ENCODE measurements around the gene TMEM72. TPM values are rescaled to one million over a fixed set of nuclear protein-coding genes. Genes with fewer than 3 reads are reported as not detected.

TMEM72 gene
- total and polyA plus RNA-seq, 5 donors, result 0.14 to 0.71 (median 0.26) TPM; not detected in 1

DNA sequence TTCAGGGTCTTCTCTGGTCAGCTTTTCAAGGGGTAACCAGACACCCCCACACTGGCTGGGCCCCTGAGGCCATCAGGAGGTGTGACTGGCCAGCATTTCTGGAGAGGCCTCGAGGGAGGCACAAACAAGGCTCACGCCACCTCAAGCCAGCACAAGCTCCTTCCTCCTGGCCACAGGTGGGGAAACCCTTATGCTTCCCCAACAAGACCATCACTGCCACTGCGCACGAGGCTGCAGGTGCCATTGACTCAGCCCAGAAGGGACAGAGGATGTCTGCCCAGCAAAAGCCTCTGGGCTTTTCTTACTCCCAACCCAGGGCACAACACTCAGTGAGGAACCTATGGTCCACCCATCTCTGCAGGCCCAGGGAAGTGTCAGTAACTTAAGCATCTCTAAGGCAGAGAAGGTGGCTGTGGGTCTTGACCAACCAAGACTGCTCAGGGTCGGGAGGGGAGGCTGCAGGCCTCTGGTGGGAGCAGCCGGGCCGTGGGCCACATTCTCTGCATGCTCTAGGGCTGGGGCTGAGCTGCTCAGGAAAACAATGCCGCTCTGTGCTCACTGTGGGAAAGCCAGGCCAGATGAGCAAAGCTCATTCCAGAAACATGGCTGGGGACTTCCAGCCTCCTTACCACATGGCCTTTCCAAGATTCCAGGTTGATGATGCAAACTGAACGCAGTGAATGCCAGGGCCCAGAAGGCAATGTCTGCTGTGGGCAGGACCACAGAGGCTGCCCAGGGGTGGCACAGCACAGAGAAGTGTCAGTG is 24.2 kb downstream of the TMEM72 start:
- Histone ChIP-seq H3K27ac (ENCODE audit: low read length) (peak overlapping the region; percentile 6), H3K4me1 (ENCODE audit: control insufficient read depth, insufficient read depth, low read length) (peaks cover 15% of the 10 kb centered on the region), H3K9me3 (ENCODE audit: control insufficient read depth, low read length) (no peaks in the 10 kb centered on the region), H3K27me3 (ENCODE audit: control insufficient read depth, insufficient read depth) (no peaks in the 10 kb centered on the region), H3K4me3 (ENCODE audit: low read length) (no peak overlapping the region)
- intact Hi-C loops (cut with DNase I), result no loop called here
- DNase-seq (peak; percentile 84 to 91 (median 90)), ATAC-seq (peak; percentile 83 to 86)
- 54% methylated on average over 9 of the region's 9 CpGs for WGBS

DNA sequence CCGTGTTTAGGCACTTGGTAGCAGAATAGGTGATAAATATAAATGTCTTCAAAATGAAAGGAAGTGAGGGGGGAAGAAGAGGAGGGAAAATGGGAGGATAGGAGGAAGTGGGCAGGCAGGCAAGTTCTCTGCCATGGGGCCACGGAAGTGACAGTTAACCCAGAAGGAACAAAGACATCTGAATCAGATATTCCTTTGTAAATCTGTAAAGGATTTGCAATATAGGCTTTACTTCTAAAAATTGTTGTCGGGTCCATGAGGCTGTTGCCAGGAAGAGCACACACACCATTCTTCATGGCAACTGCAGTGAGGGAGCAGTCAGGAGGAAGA is 24.8 kb downstream of the TMEM72 start:
- no peak for ATAC-seq
- Histone ChIP-seq H3K4me3 (ENCODE audit: low read length) (no peak overlapping the region), H3K4me1 (ENCODE audit: control insufficient read depth, insufficient read depth, low read length) (peaks cover 15% of the 10 kb centered on the region), H3K9me3 (ENCODE audit: control insufficient read depth, low read length) (no peaks in the 10 kb centered on the region), H3K27me3 (ENCODE audit: control insufficient read depth, insufficient read depth) (no peaks in the 10 kb centered on the region), H3K27ac (ENCODE audit: low read length) (no peak overlapping the region)
- no peak for DNase-seq
- 24% methylated on average over 3 of the region's 3 CpGs for WGBS
- intact Hi-C loops (cut with DNase I), result no loop called here

GRCh38 chr10:44936314-44936975 is 25.3 kb downstream of the TMEM72 start:
- H3K27ac ChIP-seq (ENCODE audit: low read length), result no peak overlapping the region

GRCh38 chr10:44937196-44938005 is 26.3 kb downstream of the TMEM72 start:
- no peak overlapping the region for H3K27ac ChIP-seq (ENCODE audit: low read length)
- WGBS, result 83% methylated on average over 9 of the region's 9 CpGs
- H3K9me3 ChIP-seq (ENCODE audit: control insufficient read depth, low read length), result no peaks in the 10 kb centered on the region
- no peak for DNase-seq
- H3K4me3 ChIP-seq (ENCODE audit: low read length), result no peak overlapping the region
- no peak for ATAC-seq
- H3K27me3 ChIP-seq (ENCODE audit: control insufficient read depth, insufficient read depth), result no peaks in the 10 kb centered on the region
- intact Hi-C loops (cut with DNase I), result no loop called here
- peaks cover 15% of the 10 kb centered on the region for H3K4me1 ChIP-seq (ENCODE audit: control insufficient read depth, insufficient read depth, low read length)

More at GRCh38 chr10:44936314-44936975, 25.3 kb downstream of the TMEM72 start:
- ATAC-seq, result no peak
- H3K27me3 ChIP-seq (ENCODE audit: control insufficient read depth, insufficient read depth), result no peaks in the 10 kb centered on the region
- H3K4me1 ChIP-seq (ENCODE audit: control insufficient read depth, insufficient read depth, low read length), result peaks cover 15% of the 10 kb centered on the region
- intact Hi-C loops (cut with DNase I), result no loop called here
- no peak for DNase-seq
- H3K4me3 ChIP-seq (ENCODE audit: low read length), result no peak overlapping the region
- no peaks in the 10 kb centered on the region for H3K9me3 ChIP-seq (ENCODE audit: control insufficient read depth, low read length)
- 76% methylated on average over 7 of the region's 7 CpGs for WGBS

DNA sequence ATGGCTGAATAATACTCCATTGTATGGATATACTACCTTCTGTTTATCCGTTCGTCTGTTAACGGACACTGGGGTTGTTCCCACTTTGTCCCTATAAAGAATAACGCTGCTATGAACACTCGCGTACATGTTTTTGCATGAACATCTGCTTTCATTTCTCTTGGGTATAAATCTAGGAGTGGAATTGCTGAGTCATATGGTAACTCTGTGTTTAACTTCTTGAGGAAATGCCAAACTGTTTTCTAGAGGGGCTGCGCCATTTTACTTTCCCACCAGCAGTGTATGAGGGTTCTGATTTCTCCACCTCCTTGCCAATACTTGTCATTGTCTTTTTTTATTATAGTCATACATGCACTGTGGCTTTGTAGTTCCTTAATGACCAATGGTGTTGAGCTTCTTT is 27.8 kb downstream of the TMEM72 start:
- WGBS, result 83% methylated on average over 7 of the region's 7 CpGs
- ATAC-seq, result no peak
- peaks cover 11% of the 10 kb centered on the region for H3K4me1 ChIP-seq (ENCODE audit: control insufficient read depth, insufficient read depth, low read length)
- no peak overlapping the region for H3K27ac ChIP-seq (ENCODE audit: low read length)
- intact Hi-C loops (cut with DNase I), result no loop called here
- no peaks in the 10 kb centered on the region for H3K27me3 ChIP-seq (ENCODE audit: control insufficient read depth, insufficient read depth)
- no peaks in the 10 kb centered on the region for H3K9me3 ChIP-seq (ENCODE audit: control insufficient read depth, low read length)
- H3K4me3 ChIP-seq (ENCODE audit: low read length), result no peak overlapping the region
- DNase-seq, result no peak

DNA sequence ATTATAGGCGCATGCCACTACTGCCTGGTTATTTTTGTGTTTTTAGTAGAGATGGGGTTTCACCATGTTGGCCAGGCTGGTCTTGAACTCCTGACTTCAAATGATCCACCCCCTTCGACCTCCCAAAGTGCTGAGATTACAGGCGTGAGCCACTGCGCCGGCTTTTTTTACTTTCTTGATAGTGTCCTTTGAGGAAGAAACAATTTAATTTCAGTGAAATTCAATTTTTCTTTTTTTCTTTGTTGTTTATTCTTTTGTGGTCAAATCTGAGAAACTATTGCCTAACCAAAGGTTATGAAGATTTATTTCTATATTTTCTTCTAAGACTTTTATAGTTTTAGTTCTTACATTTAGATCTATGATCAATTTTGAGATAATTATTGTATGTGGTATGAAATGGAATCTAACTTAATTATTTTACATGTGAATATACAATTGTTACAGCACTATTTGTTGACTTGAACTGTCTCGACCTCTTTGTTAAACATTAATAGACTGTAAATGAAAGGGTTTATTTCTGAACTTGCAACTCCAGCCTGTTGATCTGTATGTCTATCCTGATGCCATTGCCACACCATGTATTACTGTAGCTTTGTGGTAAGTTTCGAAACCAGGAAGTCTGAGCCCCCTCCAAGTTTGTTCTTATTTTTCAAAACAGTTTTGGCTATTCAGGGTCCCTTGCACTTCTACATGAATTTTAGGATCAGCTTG is 28.7 kb downstream of the TMEM72 start:
- no peak for DNase-seq
- 89% methylated on average over 7 of the region's 7 CpGs for WGBS

GRCh38 chr10:44944354-44944753 is 33.2 kb downstream of the TMEM72 start:
- WGBS, result 94% methylated on average over 1 of the region's 1 CpG
- H3K9me3 ChIP-seq (ENCODE audit: control insufficient read depth, low read length), result no peaks in the 10 kb centered on the region
- no peak for DNase-seq
- H3K27me3 ChIP-seq (ENCODE audit: control insufficient read depth, insufficient read depth), result no peaks in the 10 kb centered on the region
- intact Hi-C loops (cut with DNase I), result no loop called here
- H3K4me3 ChIP-seq (ENCODE audit: low read length), result no peak overlapping the region
- peaks cover 5% of the 10 kb centered on the region for H3K4me1 ChIP-seq (ENCODE audit: control insufficient read depth, insufficient read depth, low read length)
- H3K27ac ChIP-seq (ENCODE audit: low read length), result no peak overlapping the region
- ATAC-seq, result no peak

More for the DNA sequence above, 28.7 kb downstream of the TMEM72 start:
- Histone ChIP-seq H3K4me3 (ENCODE audit: low read length) (no peak overlapping the region), H3K27ac (ENCODE audit: low read length) (no peak overlapping the region), H3K4me1 (ENCODE audit: control insufficient read depth, insufficient read depth, low read length) (peaks cover 7% of the 10 kb centered on the region), H3K27me3 (ENCODE audit: control insufficient read depth, insufficient read depth) (no peaks in the 10 kb centered on the region), H3K9me3 (ENCODE audit: control insufficient read depth, low read length) (no peaks in the 10 kb centered on the region)
- no peak for ATAC-seq
- intact Hi-C loops (cut with DNase I), result no loop called here

- Histone ChIP-seq H3K4me3 (ENCODE audit: low read length) (no peak overlapping the region), H3K27me3 (ENCODE audit: control insufficient read depth, insufficient read depth) (no peaks in the 10 kb centered on the region), H3K4me1 (ENCODE audit: control insufficient read depth, insufficient read depth, low read length) (peaks cover 9% of the 10 kb centered on the region), H3K9me3 (ENCODE audit: control insufficient read depth, low read length) (no peaks in the 10 kb centered on the region), H3K27ac (ENCODE audit: low read length) (no peak overlapping the region)
- DNase-seq (no peak), ATAC-seq (no peak)
- WGBS, result 48% methylated on average over 2 of the region's 2 CpGs
- intact Hi-C loops (cut with DNase I), result no loop called here
Measured at GRCh38 chr10:44946205-44946604, 35.1 kb downstream of the TMEM72 start.

GRCh38 chr10:44947371-44948152 is 36.4 kb downstream of the TMEM72 start:
- H3K4me1 ChIP-seq (ENCODE audit: control insufficient read depth, insufficient read depth, low read length), result peaks cover 10% of the 10 kb centered on the region
- no peaks in the 10 kb centered on the region for H3K27me3 ChIP-seq (ENCODE audit: control insufficient read depth, insufficient read depth)
- H3K4me3 ChIP-seq (ENCODE audit: low read length), result no peak overlapping the region
- intact Hi-C loops (cut with DNase I), result no loop called here
- H3K27ac ChIP-seq (ENCODE audit: low read length), result no peak overlapping the region
- DNase-seq (no peak), ATAC-seq (no peak)
- WGBS, result 70% methylated on average over 6 of the region's 6 CpGs
- H3K9me3 ChIP-seq (ENCODE audit: control insufficient read depth, low read length), result no peaks in the 10 kb centered on the region

DNA sequence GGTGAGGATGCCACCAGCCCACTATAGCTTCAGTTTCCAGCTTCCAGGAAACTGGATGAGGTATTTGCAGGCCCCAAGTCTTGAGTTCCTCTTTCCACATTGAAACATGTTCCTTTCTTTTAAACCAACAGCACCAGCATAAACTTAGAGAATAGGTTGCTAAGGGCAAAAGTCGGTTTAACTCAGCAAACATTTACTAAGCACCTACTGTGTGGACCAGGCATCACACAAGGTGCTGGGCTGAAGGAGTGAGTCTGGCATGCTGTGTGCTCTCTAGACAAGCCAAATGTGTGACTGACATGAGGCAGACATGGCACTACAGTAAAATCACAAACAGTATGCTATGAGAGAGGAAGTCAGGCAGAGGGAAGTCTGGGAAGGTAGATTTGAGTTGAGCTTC is 37.5 kb downstream of the TMEM72 start:
- ATAC-seq, result peak; percentile 48 to 69
- no peaks in the 10 kb centered on the region for H3K27me3 ChIP-seq (ENCODE audit: control insufficient read depth, insufficient read depth)
- no peaks in the 10 kb centered on the region for H3K9me3 ChIP-seq (ENCODE audit: control insufficient read depth, low read length)
- no peak for DNase-seq
- H3K4me1 ChIP-seq (ENCODE audit: control insufficient read depth, insufficient read depth, low read length), result peaks cover 16% of the 10 kb centered on the region
- H3K27ac ChIP-seq (ENCODE audit: low read length), result no peak overlapping the region
- H3K4me3 ChIP-seq (ENCODE audit: low read length), result no peak overlapping the region
- intact Hi-C loops (cut with DNase I), result no loop called here
- 68% methylated on average over 1 of the region's 1 CpG for WGBS

Data from right cardiac atrium (tissue), 5 donors.